BJ (cell line): ENCODE measurements around the gene PGGT1B. TPM values are rescaled to one million over a fixed set of nuclear protein-coding genes. Genes with fewer than 3 reads are reported as not detected.

Experiments used
- CTCF ChIA-PET: fragments of 350-600 bp; formaldehyde crosslinking; extraction: SDS; loops from one replicate; lab custom pipeline; 2021; ENCODE audit warnings: antibody characterized with exemption, inconsistent platforms; lab: Yijun Ruan, JAX
- POLR2A ChIA-PET: fragments of 300-600 bp; sonication (Branson Sonifier 250); formaldehyde crosslinking; extraction: SDS; loops from one replicate; lab custom pipeline; 2021; ENCODE audit warnings: antibody characterized with exemption; lab: Charles Lee
- DNase-seq: peaks from one replicate; pipeline ENCODE4 v3.0.0-alpha.2; 2011; ENCODE audit warnings: low read depth
- H3K27me3 ChIP-seq: 2 replicates; pipeline ENCODE4 v1.6.0; 2011; ENCODE audit warnings: low read length; ENCODE audit not compliant: control insufficient read depth, insufficient read depth
- H3K36me3 ChIP-seq: 2 replicates; pipeline ENCODE4 v1.5.1; 2011; ENCODE audit warnings: low read length; ENCODE audit not compliant: control insufficient read depth, insufficient read depth
- H3K4me3 ChIP-seq: 2 replicates; pipeline ENCODE4 v1.5.1; 2011; ENCODE audit warnings: low read depth, mild to moderate bottlenecking, control low read depth, low read length
- polyA plus RNA-seq: library from polyadenylated mRNA; depleted of rRNA; stranded (reverse); fragments of >200 nt; gene quantifications from 2 replicates; pipeline ENCODE4 v1.2.3, GENCODE V29; 2011; rRNA removed
- small RNA-seq: library from RNA; depleted of rRNA; stranded (forward); fragments of <200 nt; gene quantifications from one replicate; pipeline ENCODE3, GENCODE V24; 2012; ENCODE audit warnings: low replicate concordance, low read depth; ENCODE audit not compliant: insufficient read length
- TF ChIP-seq, protein P1 (sequence below): IDR thresholded peaks from 2 replicates; pipeline ENCODE4 v1.5.1; 2011; ENCODE audit warnings: low read depth, mild to moderate bottlenecking, control low read depth, inconsistent platforms, low read length, moderate library complexity; ENCODE audit not compliant: insufficient read depth

Gene PGGT1B
- polyA plus RNA-seq, 1 experiment: 2.1 TPM

DNA sequence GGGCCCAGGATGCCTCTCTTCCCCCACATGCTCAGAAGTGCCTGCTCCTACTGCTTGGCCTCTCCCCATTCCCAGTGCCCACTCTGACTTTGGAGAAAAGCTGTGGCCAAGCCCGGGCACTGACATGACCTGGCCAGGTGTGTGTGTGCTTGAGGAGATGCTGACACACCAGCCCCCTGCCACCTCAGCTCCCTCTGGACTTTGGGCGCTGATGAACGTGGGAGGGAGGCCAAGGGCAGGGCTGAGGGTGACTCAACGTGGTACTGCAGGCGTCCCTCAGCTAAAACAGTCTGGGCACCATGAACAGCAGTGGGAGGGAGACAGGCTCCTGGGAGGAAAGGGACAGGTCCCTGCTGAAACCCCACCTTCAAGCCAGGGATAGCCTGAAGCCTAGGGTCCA, 96.9 kb downstream of the PGGT1B start:
- no peak overlapping the region for H3K4me3 ChIP-seq
- ChIA-PET POLR2A (no interaction called here), CTCF (interaction anchor here (0.7 kb wide), 1 partner anchor 15 kb away, joined by 3 read pairs; no protein-coding TSS in a partner anchor)
- no peak for DNase-seq
- no peaks in the 10 kb centered on the region for H3K36me3 ChIP-seq
- TF ChIP-seq, protein P1, sequence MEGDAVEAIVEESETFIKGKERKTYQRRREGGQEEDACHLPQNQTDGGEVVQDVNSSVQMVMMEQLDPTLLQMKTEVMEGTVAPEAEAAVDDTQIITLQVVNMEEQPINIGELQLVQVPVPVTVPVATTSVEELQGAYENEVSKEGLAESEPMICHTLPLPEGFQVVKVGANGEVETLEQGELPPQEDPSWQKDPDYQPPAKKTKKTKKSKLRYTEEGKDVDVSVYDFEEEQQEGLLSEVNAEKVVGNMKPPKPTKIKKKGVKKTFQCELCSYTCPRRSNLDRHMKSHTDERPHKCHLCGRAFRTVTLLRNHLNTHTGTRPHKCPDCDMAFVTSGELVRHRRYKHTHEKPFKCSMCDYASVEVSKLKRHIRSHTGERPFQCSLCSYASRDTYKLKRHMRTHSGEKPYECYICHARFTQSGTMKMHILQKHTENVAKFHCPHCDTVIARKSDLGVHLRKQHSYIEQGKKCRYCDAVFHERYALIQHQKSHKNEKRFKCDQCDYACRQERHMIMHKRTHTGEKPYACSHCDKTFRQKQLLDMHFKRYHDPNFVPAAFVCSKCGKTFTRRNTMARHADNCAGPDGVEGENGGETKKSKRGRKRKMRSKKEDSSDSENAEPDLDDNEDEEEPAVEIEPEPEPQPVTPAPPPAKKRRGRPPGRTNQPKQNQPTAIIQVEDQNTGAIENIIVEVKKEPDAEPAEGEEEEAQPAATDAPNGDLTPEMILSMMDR: no peak
- peaks cover 9% of the 10 kb centered on the region for H3K27me3 ChIP-seq

DNA sequence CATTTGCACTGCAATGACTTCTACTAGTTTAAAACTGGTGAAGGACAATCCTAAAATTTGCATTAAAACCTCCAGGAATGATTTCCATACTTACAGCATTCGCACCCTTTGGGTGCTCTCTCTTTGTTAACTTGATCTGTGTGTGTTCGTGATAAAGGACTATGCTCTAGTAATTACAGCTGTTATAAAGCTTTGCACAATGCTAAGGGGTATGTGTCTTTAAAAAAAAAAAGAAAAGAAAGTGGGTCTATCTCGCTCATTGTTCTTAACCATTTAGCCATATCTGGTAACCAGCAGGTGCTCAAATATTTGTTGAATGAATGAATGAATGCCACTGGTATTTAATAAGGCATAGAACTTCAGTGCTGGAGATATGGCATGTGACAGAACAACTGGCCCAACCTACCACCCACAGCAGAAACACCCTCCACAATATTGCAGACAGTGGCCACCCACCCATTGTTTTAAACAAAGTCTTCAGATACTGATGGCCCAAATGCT, 101.7 kb downstream of the PGGT1B start:
- ChIA-PET CTCF (no interaction called here), POLR2A (no interaction called here)

More for the DNA sequence above, 101.7 kb downstream of the PGGT1B start:
- DNase-seq: no peak
- no peaks in the 10 kb centered on the region for H3K36me3 ChIP-seq
- H3K27me3 ChIP-seq: no peaks in the 10 kb centered on the region
- TF ChIP-seq, protein P1: no peak
- no peak overlapping the region for H3K4me3 ChIP-seq

Small RNA genes lying within 50 kb of the gene (small RNA-seq; reads per million reads assigned to genes)
- not detected for gene HMGN1P15

Other genes with a start within 250 kb of the PGGT1B start
- 0.15 and 0.20 TPM in 2 replicates for gene TRIM36, start 93.0 kb downstream of the PGGT1B start, polyA plus RNA-seq
- 0.40 and 1.1 TPM in 2 replicates for gene CCDC112, start 33.8 kb upstream of the PGGT1B start, polyA plus RNA-seq